HEK293 (cell line): ENCODE results near the gene RNF149.

Source experiments
- ZNF747 ChIP-seq: fragments of 450-650 bp; formaldehyde crosslinking; IDR thresholded peaks from 2 replicates; pipeline ENCODE4 v1.5.1; 2016; ENCODE audit warnings: missing biosample characterization, missing genetic modification characterization
- TF ChIP-seq, protein P1 (sequence below): fragments of 450-650 bp; formaldehyde crosslinking; IDR thresholded peaks from 2 replicates; pipeline ENCODE4 v1.5.1; 2016; ENCODE audit warnings: missing biosample characterization, missing genetic modification characterization
- TF ChIP-seq, protein P2 (sequence below): fragments of 450-650 bp; formaldehyde crosslinking; IDR thresholded peaks from 2 replicates; pipeline ENCODE4 v1.5.1; 2016; ENCODE audit warnings: missing biosample characterization, missing genetic modification characterization
- TF ChIP-seq, protein P3 (sequence below): fragments of 450-650 bp; formaldehyde crosslinking; IDR thresholded peaks from 2 replicates; pipeline ENCODE4 v1.5.1; 2016; ENCODE audit warnings: missing biosample characterization, missing genetic modification characterization
- TF ChIP-seq, protein P4 (sequence below): fragments of 450-650 bp; formaldehyde crosslinking; IDR thresholded peaks from 2 replicates; pipeline ENCODE4 v1.5.1; 2016; ENCODE audit warnings: missing biosample characterization, missing genetic modification characterization

DNA sequence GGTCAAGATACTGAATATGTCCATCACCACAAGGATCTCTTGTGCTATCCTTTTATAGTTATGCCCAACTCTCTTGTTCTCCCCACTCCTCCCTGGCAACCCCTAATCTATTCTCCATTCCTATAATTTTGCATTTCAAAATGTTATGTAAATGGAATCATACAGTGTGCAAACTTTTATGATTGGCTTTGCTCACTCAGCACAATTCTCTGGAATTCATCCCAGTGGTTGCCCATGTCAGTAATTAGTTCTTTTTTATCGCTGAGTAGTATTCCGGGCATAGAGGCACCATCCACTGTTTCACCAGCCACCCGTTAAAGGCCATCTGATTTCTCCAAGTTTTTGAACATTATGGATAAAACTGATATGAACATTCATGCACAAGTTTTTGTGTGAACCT is 38.4 kb upstream of the RNF149 start:
- TF ChIP-seq, protein P1, sequence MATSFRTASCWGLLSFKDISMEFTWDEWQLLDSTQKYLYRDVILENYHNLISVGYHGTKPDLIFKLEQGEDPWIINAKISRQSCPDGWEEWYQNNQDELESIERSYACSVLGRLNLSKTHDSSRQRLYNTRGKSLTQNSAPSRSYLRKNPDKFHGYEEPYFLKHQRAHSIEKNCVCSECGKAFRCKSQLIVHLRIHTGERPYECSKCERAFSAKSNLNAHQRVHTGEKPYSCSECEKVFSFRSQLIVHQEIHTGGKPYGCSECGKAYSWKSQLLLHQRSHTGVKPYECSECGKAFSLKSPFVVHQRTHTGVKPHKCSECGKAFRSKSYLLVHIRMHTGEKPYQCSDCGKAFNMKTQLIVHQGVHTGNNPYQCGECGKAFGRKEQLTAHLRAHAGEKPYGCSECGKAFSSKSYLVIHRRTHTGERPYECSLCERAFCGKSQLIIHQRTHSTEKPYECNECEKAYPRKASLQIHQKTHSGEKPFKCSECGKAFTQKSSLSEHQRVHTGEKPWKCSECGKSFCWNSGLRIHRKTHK = no peak
- TF ChIP-seq, protein P2, sequence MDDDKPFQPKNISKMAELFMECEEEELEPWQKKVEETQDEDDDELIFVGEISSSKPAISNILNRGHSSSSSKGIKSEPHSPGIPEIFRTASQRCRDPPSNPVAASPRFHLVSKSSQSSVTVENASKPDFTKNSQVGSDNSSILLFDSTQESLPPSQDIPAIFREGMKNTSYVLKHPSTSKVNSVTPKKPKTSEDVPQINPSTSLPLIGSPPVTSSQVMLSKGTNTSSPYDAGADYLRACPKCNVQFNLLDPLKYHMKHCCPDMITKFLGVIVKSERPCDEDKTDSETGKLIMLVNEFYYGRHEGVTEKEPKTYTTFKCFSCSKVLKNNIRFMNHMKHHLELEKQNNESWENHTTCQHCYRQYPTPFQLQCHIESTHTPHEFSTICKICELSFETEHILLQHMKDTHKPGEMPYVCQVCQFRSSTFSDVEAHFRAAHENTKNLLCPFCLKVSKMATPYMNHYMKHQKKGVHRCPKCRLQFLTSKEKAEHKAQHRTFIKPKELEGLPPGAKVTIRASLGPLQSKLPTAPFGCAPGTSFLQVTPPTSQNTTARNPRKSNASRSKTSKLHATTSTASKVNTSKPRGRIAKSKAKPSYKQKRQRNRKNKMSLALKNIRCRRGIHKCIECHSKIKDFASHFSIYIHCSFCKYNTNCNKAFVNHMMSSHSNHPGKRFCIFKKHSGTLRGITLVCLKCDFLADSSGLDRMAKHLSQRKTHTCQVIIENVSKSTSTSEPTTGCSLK (tag by site-specific recombination) = no peak
- TF ChIP-seq, protein P3, sequence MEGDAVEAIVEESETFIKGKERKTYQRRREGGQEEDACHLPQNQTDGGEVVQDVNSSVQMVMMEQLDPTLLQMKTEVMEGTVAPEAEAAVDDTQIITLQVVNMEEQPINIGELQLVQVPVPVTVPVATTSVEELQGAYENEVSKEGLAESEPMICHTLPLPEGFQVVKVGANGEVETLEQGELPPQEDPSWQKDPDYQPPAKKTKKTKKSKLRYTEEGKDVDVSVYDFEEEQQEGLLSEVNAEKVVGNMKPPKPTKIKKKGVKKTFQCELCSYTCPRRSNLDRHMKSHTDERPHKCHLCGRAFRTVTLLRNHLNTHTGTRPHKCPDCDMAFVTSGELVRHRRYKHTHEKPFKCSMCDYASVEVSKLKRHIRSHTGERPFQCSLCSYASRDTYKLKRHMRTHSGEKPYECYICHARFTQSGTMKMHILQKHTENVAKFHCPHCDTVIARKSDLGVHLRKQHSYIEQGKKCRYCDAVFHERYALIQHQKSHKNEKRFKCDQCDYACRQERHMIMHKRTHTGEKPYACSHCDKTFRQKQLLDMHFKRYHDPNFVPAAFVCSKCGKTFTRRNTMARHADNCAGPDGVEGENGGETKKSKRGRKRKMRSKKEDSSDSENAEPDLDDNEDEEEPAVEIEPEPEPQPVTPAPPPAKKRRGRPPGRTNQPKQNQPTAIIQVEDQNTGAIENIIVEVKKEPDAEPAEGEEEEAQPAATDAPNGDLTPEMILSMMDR (tag by site-specific recombination) = no peak
- TF ChIP-seq, protein P4, sequence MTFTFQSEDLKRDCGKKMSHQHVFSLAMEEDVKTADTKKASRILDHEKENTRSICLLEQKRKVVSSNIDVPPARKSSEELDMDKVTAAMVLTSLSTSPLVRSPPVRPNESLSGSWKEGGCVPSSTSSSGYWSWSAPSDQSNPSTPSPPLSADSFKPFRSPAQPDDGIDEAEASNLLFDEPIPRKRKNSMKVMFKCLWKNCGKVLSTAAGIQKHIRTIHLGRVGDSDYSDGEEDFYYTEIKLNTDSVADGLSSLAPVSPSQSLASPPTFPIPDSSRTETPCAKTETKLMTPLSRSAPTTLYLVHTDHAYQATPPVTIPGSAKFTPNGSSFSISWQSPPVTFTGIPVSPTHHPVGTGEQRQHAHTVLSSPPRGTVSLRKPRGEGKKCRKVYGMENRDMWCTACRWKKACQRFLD (tag by site-specific recombination) = no peak
- TF ChIP-seq ZNF747 (tag by site-specific recombination) = no peak
